Sigmoid colon (tissue), 4 donors: ENCODE data around the gene ST6GALNAC3.

ENCODE experiments used
- EP300 ChIP-seq, 4 donors: sonication (generic); formaldehyde crosslinking; IDR thresholded peaks; one replicate each; pipeline ENCODE4 v1.6.1; 2017; ENCODE audit warnings: antibody characterized with exemption in 4 of 4
- POLR2A ChIP-seq, 2 donors: fragments of 450-650 bp; IDR thresholded peaks; one replicate each; pipeline ENCODE4 v1.6.1; 2016; ENCODE audit warnings: antibody characterized with exemption in 2 of 2, mild to moderate bottlenecking in 2 of 2, moderate library complexity in 2 of 2
- POLR2AphosphoS5 ChIP-seq, 4 donors: sonication (generic); formaldehyde crosslinking; IDR thresholded peaks; one replicate each; pipeline ENCODE4 v1.6.1; 2017; ENCODE audit warnings: antibody characterized with exemption in 4 of 4
- TF ChIP-seq, protein P1 (sequence below), 4 experiments: fragments of 450-650 bp in 3 of 4; fragments of 200-600 bp in 1 of 4; IDR thresholded peaks; one replicate each; pipeline ENCODE4 v1.5.1; 2016 to 2019; ENCODE audit warnings: antibody characterized with exemption in 4 of 4, mild to moderate bottlenecking in 3 of 4, moderate library complexity in 2 of 4

DNA sequence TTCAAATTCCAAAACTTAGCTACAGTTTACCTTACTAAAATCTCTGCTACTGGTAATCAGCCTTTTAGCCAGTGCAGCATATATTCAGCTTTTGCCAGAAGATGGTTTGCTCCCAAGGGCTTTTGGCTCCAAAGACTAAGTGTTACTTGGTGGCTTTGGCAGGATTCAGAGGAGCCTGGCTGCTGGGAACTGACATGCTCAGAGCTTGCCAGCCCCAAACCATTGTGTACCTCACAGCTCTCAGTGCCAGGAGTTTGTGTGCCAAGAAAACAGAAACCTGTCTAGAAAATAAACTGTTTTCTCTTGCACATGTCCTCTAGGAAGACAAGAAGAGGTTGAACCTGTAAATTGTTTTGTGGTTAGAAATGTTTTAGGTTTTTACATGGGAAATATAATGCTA is 315.9 kb downstream of the ST6GALNAC3 start:
- TF ChIP-seq, protein P1, sequence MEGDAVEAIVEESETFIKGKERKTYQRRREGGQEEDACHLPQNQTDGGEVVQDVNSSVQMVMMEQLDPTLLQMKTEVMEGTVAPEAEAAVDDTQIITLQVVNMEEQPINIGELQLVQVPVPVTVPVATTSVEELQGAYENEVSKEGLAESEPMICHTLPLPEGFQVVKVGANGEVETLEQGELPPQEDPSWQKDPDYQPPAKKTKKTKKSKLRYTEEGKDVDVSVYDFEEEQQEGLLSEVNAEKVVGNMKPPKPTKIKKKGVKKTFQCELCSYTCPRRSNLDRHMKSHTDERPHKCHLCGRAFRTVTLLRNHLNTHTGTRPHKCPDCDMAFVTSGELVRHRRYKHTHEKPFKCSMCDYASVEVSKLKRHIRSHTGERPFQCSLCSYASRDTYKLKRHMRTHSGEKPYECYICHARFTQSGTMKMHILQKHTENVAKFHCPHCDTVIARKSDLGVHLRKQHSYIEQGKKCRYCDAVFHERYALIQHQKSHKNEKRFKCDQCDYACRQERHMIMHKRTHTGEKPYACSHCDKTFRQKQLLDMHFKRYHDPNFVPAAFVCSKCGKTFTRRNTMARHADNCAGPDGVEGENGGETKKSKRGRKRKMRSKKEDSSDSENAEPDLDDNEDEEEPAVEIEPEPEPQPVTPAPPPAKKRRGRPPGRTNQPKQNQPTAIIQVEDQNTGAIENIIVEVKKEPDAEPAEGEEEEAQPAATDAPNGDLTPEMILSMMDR (IDR thresholded peaks at IDR 0.05): no peak
- TF ChIP-seq POLR2A (IDR thresholded peaks at IDR 0.05) (no peak), EP300 (IDR thresholded peaks at IDR 0.05) (no peak), POLR2AphosphoS5 (IDR thresholded peaks at IDR 0.05) (no peak)
